WTC11 (cell line): ENCODE data around the gene VCPKMT. TPM values are rescaled to one million over a fixed set of nuclear protein-coding genes. Genes with fewer than 3 reads are reported as not detected.

Source experiments
- ETV6 ChIP-seq: sonication (generic); formaldehyde crosslinking; IDR thresholded peaks from 2 replicates; pipeline ENCODE4 v1.8.1; 2022; ENCODE audit warnings: mild to moderate bottlenecking, missing genetic modification reagents
- GRHL2 ChIP-seq: fragments of 250-450 bp; sonication (Bioruptor Pico); IDR thresholded peaks from 2 replicates; pipeline ENCODE4 v1.8.0; 2022; ENCODE audit warnings: mild to moderate bottlenecking, moderate library complexity; ENCODE audit not compliant: insufficient replicate concordance, severe bottlenecking
- HMGA2 ChIP-seq: fragments of 250-450 bp; sonication (Bioruptor Pico); IDR thresholded peaks from 2 replicates; pipeline ENCODE4 v1.4.0; 2021; ENCODE audit warnings: mild to moderate bottlenecking, moderate library complexity
- KAT7 ChIP-seq: sonication (generic); formaldehyde crosslinking; IDR thresholded peaks from 2 replicates; pipeline ENCODE4 v1.8.1; 2023; ENCODE audit warnings: missing genetic modification reagents, mild to moderate bottlenecking, borderline replicate concordance
- TEAD4 ChIP-seq: sonication (generic); formaldehyde crosslinking; IDR thresholded peaks from 2 replicates; pipeline ENCODE4 v1.8.0; 2022; ENCODE audit warnings: mild to moderate bottlenecking, missing genetic modification reagents
- total RNA-seq: library from RNA; stranded (reverse); gene quantifications from 3 replicates; pipeline ENCODE4 v1.2.3, GENCODE V29; 2021
- TF ChIP-seq, protein P1 (sequence below): sonication (generic); formaldehyde crosslinking; conservative IDR thresholded peaks from 2 replicates; pipeline ENCODE4 v1.8.1; 2023; ENCODE audit warnings: mild to moderate bottlenecking, low read depth, missing genetic modification reagents, moderate library complexity
- TF ChIP-seq, protein P2 (sequence below): fragments of 250-450 bp; sonication (Bioruptor Pico); IDR thresholded peaks from 2 replicates; pipeline ENCODE4 v2.1.2; 2022; ENCODE audit warnings: mild to moderate bottlenecking, moderate library complexity
- TF ChIP-seq, protein P3 (sequence below): fragments of 250-450 bp; sonication (Bioruptor Pico); IDR thresholded peaks from 2 replicates; pipeline ENCODE4 v1.9.0; 2021; ENCODE audit warnings: mild to moderate bottlenecking, borderline replicate concordance
- TF ChIP-seq, protein P4 (sequence below): fragments of 250-450 bp; sonication (Bioruptor Pico); IDR thresholded peaks from 2 replicates; pipeline ENCODE4 v1.8.0; 2021; ENCODE audit warnings: mild to moderate bottlenecking
- TF ChIP-seq, protein P5 (sequence below): sonication (generic); formaldehyde crosslinking; IDR thresholded peaks from 2 replicates; pipeline ENCODE4 v1.8.1; 2022; ENCODE audit warnings: mild to moderate bottlenecking, missing genetic modification reagents, moderate library complexity, borderline replicate concordance
- TF ChIP-seq, protein P6 (sequence below): sonication (generic); formaldehyde crosslinking; IDR thresholded peaks from 2 replicates; pipeline ENCODE4 v1.8.0; 2022; ENCODE audit warnings: missing genetic modification reagents
- TF ChIP-seq, protein P7 (sequence below): sonication (generic); formaldehyde crosslinking; IDR thresholded peaks from 2 replicates; pipeline ENCODE4 v1.8.1; 2023; ENCODE audit warnings: mild to moderate bottlenecking, missing genetic modification reagents, borderline replicate concordance
- TF ChIP-seq, protein P8 (sequence below): sonication (generic); formaldehyde crosslinking; IDR thresholded peaks from 2 replicates; pipeline ENCODE4 v1.8.1; 2023; ENCODE audit warnings: mild to moderate bottlenecking, missing genetic modification reagents, moderate library complexity
- TF ChIP-seq, protein P9 (sequence below): fragments of 250-450 bp; sonication (Bioruptor Pico); conservative IDR thresholded peaks from 2 replicates; pipeline ENCODE4 v1.9.0; 2021; ENCODE audit warnings: mild to moderate bottlenecking

Gene VCPKMT
- total RNA-seq, 1 experiment from 2014 or later, result 11.5 TPM

DNA sequence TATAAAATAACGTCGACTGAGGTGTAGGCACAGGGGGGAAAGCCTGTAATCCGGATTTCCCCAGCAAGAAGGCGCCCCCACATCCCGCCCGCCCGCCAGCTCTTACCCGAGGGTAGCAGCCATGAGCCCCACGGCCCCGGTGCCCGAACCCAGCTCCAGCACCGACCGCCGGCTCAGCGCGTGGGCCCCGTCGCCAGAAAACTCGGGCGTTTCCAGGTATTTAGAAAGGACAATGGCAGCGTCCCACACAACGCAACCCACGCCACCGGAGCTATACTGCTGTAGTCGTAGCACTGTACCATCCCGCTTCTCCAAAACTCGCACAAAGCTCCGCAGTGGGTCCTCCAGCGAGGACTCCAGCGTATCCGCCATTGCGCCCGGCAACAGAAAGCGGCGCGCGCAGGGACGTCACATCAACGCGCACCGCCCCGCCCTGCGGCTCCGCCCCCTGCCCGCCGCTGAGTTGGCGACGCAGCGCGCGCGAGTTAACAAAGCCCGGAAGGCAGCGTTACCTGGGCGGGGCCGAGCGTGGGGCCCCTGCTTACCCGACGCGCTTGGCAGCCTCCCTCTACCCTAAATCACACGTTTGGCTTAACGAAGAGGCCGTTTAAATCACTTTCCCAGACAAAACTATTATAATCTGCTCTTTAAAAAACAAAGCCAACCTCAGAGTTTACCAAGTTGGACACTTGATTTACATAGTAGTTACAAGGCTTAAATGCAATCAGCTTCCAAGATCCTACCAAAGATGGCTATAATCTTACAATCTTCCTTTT, at the start of gene VCPKMT (continued):
- TF ChIP-seq, protein P1, sequence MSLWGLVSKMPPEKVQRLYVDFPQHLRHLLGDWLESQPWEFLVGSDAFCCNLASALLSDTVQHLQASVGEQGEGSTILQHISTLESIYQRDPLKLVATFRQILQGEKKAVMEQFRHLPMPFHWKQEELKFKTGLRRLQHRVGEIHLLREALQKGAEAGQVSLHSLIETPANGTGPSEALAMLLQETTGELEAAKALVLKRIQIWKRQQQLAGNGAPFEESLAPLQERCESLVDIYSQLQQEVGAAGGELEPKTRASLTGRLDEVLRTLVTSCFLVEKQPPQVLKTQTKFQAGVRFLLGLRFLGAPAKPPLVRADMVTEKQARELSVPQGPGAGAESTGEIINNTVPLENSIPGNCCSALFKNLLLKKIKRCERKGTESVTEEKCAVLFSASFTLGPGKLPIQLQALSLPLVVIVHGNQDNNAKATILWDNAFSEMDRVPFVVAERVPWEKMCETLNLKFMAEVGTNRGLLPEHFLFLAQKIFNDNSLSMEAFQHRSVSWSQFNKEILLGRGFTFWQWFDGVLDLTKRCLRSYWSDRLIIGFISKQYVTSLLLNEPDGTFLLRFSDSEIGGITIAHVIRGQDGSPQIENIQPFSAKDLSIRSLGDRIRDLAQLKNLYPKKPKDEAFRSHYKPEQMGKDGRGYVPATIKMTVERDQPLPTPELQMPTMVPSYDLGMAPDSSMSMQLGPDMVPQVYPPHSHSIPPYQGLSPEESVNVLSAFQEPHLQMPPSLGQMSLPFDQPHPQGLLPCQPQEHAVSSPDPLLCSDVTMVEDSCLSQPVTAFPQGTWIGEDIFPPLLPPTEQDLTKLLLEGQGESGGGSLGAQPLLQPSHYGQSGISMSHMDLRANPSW (CRISPR knock-in tag), result no peak
- TF ChIP-seq, protein P2, sequence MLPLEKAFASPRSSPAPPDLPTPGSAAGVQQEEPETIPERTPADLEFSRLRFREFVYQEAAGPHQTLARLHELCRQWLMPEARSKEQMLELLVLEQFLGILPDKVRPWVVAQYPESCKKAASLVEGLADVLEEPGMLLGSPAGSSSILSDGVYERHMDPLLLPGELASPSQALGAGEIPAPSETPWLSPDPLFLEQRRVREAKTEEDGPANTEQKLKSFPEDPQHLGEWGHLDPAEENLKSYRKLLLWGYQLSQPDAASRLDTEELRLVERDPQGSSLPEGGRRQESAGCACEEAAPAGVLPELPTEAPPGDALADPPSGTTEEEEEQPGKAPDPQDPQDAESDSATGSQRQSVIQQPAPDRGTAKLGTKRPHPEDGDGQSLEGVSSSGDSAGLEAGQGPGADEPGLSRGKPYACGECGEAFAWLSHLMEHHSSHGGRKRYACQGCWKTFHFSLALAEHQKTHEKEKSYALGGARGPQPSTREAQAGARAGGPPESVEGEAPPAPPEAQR (CRISPR knock-in tag), result no peak
- TF ChIP-seq, protein P3, sequence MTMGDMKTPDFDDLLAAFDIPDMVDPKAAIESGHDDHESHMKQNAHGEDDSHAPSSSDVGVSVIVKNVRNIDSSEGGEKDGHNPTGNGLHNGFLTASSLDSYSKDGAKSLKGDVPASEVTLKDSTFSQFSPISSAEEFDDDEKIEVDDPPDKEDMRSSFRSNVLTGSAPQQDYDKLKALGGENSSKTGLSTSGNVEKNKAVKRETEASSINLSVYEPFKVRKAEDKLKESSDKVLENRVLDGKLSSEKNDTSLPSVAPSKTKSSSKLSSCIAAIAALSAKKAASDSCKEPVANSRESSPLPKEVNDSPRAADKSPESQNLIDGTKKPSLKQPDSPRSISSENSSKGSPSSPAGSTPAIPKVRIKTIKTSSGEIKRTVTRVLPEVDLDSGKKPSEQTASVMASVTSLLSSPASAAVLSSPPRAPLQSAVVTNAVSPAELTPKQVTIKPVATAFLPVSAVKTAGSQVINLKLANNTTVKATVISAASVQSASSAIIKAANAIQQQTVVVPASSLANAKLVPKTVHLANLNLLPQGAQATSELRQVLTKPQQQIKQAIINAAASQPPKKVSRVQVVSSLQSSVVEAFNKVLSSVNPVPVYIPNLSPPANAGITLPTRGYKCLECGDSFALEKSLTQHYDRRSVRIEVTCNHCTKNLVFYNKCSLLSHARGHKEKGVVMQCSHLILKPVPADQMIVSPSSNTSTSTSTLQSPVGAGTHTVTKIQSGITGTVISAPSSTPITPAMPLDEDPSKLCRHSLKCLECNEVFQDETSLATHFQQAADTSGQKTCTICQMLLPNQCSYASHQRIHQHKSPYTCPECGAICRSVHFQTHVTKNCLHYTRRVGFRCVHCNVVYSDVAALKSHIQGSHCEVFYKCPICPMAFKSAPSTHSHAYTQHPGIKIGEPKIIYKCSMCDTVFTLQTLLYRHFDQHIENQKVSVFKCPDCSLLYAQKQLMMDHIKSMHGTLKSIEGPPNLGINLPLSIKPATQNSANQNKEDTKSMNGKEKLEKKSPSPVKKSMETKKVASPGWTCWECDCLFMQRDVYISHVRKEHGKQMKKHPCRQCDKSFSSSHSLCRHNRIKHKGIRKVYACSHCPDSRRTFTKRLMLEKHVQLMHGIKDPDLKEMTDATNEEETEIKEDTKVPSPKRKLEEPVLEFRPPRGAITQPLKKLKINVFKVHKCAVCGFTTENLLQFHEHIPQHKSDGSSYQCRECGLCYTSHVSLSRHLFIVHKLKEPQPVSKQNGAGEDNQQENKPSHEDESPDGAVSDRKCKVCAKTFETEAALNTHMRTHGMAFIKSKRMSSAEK, result no peak
- TF ChIP-seq, protein P4, sequence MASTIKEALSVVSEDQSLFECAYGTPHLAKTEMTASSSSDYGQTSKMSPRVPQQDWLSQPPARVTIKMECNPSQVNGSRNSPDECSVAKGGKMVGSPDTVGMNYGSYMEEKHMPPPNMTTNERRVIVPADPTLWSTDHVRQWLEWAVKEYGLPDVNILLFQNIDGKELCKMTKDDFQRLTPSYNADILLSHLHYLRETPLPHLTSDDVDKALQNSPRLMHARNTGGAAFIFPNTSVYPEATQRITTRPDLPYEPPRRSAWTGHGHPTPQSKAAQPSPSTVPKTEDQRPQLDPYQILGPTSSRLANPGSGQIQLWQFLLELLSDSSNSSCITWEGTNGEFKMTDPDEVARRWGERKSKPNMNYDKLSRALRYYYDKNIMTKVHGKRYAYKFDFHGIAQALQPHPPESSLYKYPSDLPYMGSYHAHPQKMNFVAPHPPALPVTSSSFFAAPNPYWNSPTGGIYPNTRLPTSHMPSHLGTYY, result no peak
- TF ChIP-seq KAT7 (CRISPR knock-in tag) (no peak), ETV6 (CRISPR knock-in tag) (peak; percentile 67; the same call in 1 of the 2 replicates), GRHL2 (CRISPR knock-in tag) (no peak), HMGA2 (CRISPR knock-in tag) (no peak), TEAD4 (CRISPR knock-in tag) (no peak)
- TF ChIP-seq, protein P5, sequence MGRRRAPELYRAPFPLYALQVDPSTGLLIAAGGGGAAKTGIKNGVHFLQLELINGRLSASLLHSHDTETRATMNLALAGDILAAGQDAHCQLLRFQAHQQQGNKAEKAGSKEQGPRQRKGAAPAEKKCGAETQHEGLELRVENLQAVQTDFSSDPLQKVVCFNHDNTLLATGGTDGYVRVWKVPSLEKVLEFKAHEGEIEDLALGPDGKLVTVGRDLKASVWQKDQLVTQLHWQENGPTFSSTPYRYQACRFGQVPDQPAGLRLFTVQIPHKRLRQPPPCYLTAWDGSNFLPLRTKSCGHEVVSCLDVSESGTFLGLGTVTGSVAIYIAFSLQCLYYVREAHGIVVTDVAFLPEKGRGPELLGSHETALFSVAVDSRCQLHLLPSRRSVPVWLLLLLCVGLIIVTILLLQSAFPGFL (CRISPR knock-in tag), result no peak
- TF ChIP-seq, protein P6, sequence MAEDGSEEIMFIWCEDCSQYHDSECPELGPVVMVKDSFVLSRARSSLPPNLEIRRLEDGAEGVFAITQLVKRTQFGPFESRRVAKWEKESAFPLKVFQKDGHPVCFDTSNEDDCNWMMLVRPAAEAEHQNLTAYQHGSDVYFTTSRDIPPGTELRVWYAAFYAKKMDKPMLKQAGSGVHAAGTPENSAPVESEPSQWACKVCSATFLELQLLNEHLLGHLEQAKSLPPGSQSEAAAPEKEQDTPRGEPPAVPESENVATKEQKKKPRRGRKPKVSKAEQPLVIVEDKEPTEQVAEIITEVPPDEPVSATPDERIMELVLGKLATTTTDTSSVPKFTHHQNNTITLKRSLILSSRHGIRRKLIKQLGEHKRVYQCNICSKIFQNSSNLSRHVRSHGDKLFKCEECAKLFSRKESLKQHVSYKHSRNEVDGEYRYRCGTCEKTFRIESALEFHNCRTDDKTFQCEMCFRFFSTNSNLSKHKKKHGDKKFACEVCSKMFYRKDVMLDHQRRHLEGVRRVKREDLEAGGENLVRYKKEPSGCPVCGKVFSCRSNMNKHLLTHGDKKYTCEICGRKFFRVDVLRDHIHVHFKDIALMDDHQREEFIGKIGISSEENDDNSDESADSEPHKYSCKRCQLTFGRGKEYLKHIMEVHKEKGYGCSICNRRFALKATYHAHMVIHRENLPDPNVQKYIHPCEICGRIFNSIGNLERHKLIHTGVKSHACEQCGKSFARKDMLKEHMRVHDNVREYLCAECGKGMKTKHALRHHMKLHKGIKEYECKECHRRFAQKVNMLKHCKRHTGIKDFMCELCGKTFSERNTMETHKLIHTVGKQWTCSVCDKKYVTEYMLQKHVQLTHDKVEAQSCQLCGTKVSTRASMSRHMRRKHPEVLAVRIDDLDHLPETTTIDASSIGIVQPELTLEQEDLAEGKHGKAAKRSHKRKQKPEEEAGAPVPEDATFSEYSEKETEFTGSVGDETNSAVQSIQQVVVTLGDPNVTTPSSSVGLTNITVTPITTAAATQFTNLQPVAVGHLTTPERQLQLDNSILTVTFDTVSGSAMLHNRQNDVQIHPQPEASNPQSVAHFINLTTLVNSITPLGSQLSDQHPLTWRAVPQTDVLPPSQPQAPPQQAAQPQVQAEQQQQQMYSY, result no peak
- TF ChIP-seq, protein P7, sequence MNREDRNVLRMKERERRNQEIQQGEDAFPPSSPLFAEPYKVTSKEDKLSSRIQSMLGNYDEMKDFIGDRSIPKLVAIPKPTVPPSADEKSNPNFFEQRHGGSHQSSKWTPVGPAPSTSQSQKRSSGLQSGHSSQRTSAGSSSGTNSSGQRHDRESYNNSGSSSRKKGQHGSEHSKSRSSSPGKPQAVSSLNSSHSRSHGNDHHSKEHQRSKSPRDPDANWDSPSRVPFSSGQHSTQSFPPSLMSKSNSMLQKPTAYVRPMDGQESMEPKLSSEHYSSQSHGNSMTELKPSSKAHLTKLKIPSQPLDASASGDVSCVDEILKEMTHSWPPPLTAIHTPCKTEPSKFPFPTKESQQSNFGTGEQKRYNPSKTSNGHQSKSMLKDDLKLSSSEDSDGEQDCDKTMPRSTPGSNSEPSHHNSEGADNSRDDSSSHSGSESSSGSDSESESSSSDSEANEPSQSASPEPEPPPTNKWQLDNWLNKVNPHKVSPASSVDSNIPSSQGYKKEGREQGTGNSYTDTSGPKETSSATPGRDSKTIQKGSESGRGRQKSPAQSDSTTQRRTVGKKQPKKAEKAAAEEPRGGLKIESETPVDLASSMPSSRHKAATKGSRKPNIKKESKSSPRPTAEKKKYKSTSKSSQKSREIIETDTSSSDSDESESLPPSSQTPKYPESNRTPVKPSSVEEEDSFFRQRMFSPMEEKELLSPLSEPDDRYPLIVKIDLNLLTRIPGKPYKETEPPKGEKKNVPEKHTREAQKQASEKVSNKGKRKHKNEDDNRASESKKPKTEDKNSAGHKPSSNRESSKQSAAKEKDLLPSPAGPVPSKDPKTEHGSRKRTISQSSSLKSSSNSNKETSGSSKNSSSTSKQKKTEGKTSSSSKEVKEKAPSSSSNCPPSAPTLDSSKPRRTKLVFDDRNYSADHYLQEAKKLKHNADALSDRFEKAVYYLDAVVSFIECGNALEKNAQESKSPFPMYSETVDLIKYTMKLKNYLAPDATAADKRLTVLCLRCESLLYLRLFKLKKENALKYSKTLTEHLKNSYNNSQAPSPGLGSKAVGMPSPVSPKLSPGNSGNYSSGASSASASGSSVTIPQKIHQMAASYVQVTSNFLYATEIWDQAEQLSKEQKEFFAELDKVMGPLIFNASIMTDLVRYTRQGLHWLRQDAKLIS (CRISPR knock-in tag), result peak; percentile 62; the same call in 1 of the 2 replicates
- TF ChIP-seq, protein P8, sequence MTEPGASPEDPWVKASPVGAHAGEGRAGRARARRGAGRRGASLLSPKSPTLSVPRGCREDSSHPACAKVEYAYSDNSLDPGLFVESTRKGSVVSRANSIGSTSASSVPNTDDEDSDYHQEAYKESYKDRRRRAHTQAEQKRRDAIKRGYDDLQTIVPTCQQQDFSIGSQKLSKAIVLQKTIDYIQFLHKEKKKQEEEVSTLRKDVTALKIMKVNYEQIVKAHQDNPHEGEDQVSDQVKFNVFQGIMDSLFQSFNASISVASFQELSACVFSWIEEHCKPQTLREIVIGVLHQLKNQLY (CRISPR knock-in tag), result no peak
- TF ChIP-seq, protein P9, sequence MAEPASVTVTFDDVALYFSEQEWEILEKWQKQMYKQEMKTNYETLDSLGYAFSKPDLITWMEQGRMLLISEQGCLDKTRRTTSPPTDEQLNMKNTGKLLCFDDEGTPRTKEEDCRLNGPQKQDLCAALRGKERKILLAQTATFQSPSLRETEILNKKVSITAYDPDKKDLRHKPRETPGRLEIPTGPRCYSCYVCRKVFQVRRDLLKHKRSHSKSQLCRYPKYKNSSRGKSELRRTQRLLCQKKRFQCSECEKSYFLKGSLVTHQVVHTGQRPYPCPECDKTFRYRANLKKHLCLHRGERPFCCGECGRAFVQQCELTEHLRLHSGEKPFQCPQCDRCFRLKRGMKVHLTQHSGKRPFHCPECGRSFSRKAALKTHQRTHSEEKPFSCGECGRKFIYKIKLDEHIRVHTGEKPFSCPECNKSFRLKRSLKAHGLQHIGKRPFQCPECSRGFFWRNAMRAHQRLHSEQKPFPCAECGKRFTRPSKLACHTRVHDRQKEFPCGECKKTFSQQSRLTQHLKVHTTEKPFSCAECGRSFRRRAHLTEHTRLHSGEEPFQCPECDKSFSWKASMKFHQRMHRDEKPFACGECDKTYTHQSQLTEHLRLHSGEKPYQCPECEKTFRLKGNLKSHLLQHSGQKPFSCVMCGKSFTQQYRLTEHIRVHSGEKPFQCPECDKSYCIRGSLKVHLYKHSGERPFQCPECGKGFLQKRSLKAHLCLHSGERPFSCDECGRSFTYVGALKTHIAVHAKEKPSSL (CRISPR knock-in tag), result no peak
